Kidney tubule cell (primary cell): ENCODE results near the gene CDC42BPA.
"Not testable (repeated sequence)": the region's sequence is repeated elsewhere in the genome, so short reads cannot be mapped to it uniquely, and the experiment has no call there.

Experiments used
- DNase-seq: peaks from one replicate; pipeline ENCODE4 v3.0.0-alpha.2; 2018; ENCODE audit warnings: low spot score

Gene CDC42BPA

DNA sequence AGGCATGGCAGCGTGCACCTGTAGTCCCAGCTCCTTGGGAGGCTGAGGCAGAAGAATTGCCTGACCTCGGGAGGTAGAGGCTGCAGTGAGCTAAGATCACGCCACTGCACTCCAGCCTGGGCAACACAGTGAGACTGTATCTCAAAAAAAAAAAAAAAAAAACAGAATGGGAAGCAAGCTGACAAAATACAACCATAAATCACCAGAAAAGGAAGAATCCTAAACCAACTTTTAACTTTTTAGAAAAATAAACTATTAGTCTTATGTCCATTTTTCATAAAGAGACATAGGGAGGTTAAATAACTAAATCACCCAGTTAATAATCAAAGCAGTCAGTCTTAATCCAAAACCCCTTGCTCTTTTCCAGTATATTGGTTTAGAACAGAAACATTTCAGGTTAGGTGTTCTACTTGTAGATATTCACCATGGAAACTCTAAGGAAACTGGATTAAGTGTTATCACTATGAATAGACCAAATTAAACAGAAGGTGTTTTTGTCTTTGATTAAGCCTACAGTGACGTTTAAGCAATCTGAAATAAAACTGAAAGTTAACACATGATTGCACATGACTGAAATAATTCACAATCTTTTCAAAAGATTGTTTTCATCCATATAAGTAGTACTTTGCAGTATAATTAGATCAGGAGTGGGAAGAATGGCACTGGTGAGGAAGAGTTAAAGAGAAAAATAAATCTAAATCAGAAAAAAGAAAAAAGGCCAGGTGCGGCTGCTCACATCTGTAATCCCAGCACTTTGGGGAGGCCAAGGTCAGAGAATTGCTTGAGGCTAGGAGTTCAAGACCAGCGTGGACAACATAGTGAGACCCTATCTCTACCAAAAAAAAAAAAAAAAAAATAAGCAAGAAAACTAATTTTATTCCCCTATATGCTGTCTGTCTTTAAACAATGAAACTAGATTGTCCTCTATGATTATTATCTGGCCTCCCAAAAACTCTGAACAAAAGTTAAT, 9.6 kb downstream of the CDC42BPA start:
- DNase-seq, result no peak

DNA sequence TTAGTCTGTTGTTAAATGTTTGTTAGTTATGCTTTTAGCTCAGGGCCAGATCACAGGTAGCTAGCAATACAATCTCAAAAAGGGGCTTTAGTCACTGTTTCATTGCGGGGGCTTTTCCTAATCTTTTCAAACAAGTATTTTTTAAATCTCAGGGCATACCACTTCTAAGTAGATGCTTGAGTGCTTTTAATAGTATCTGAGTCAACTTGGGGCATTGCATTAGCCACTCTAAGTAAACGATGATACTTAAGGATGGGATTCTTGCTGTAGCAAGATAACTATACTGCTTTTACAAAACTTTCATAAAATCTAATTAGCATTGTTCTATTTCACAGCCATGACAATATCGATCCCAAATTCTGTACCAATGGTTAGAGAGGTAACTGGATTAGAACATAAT, 11.6 kb downstream of the CDC42BPA start:
- DNase-seq, result peak; percentile 34

DNA sequence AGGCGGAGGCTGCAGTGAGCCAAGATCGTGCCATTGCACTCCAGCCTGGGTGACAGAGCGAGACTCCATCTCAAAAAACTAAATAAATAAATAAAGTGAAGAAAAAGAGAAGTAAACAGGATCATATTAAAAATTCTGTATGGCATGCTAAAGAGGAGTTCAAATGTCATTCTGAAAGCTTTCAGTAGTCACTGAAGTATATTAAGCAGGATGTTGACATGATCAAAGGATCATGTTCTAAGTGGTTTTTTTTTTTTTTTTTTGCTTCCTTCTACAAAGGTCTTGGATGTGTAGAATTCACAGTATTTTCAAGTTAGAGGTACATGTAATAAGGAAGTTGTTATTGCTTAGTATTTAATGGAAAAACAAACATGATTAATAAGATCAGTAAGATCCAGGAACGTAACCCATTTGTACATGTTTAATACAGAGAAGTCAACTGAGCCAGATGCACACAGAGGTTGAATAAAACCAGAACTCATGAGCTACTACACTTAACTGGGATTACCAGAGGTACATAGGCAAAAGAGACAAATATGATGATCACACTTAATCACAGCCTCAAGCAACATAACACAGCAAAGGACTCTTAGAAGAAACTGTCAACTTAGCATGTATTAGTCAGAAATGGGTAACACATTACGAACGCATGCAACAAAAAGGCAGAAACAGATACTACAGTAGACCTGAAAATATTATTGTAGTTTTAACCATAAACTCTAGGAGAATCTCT, 12.2 kb downstream of the CDC42BPA start:
- peak; percentile 33 for DNase-seq

DNA sequence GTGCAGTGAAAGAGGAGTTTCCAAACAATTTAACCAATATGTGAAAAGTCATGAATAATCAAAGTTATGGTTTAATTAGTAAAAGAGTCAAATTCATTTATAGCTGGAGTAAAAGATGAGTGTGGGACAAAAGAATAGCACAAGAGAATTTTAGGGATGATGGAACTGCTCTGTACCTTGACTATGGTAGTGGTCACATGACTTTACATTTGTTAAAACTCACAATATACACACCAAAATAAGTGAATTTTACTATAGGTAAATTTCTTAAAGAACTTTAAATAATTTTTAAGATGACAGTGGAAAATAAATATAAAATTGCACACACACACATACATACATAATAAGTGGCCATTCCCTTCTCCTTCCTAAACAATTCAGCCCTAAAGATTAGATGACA, 13.6 kb downstream of the CDC42BPA start:
- DNase-seq, result no peak

DNA sequence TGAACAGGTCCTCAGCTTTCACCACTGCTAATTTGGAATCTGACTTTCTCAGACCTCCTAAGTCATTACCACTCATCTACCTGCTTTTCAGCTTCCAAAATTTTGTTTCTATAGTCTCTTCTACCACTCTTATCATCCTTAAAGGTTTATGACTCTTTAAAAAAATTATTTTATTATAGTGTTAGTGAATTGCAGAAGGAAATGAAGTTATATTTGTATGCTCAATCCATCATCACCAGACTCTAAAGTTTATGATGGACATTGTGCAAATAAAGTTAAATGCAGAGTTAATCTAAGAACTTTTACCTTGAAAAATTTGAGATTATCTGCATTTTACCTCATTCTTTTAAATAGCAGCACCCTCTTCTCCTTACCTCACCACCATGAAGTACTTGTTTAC, 14.6 kb downstream of the CDC42BPA start:
- DNase-seq, result no peak

DNA sequence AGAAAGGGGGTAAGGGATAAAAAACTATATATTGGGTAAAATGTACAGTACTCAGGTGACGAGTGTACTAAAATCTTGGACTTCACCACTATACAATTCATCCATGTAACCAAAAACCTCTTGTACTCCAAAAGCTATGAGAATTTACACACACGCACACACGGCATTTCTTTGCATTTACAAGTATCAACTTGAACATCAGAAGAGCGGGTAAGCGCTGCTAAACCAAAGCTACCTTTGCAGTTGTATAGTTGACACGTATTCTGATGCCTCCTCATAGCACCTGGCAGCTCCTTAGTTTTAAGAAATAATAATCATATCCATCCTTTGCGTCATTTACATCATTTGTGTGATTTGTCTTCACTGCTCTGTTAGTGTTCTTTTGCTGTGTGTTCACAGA, 17.6 kb downstream of the CDC42BPA start:
- no peak for DNase-seq

DNA sequence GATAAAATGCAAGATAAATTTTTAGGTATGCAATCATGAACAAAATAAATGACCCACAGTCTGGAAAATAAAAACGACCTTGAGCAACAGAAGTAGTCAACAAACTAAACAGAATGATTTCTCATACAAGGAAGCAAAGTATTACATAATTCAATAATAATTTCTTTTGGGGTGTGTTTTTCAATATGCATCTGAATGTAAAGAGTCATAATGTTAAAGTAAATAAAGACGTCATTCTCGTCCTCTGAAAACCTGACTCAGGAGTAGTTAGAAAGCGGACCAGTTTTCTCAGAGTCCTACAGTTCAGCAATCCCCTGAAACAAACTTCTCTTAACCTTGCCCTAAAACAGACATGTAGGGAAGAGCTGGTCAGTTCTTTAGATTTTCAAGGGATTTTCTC, 18.6 kb downstream of the CDC42BPA start:
- peak; percentile 17 for DNase-seq

DNA sequence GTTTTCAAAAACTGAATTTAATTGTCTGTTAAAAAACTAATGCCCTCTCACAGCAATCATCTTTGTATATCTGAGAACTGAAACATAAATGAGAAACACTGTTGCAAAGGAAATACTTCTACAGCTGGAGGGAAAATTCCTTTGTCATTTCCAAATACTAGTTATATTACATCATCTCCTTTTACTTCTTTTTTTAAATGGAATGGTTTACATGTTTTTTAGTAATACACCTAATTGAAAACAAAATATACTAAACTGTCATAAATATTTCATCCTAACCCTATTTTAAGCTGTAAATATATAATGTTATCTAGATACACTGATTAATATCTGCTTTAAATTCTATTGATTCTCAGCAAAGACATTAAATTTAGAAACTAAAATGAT, 19.1 kb downstream of the CDC42BPA start:
- peak; percentile 38 for DNase-seq

DNA sequence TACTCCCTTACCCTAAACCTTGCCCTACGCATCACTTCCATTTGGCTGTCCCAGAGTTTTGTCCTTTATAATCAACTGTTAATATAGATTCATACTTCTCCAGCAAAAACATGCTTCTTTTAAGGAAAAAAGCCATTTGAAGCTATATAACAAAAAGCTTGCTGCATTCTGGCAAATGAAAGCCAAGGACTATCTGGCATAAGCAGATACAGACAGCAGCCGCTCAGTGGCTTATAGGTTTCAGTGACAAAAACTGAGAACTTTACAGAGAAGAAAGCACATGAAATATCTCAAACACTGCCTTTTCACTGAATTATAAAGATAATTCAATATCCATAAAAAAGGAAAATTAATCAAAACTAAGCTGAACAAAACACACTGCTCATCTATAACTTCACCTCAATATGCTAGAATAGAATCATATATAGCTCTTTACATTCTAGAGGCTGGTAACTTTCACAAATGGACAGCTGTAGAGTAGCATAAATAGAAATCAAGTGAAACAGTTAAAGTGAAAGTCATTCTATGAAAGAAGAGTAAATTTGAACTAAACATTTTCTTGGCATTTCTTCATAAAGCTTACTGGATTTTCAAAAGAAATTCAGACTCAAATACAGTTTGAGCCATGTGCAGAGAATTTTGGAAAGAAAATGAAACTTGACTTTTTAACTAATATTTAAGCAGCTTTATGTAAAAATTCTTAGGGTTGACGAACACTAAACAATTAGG, 19.6 kb downstream of the CDC42BPA start:
- DNase-seq, result peak; percentile 3

DNA sequence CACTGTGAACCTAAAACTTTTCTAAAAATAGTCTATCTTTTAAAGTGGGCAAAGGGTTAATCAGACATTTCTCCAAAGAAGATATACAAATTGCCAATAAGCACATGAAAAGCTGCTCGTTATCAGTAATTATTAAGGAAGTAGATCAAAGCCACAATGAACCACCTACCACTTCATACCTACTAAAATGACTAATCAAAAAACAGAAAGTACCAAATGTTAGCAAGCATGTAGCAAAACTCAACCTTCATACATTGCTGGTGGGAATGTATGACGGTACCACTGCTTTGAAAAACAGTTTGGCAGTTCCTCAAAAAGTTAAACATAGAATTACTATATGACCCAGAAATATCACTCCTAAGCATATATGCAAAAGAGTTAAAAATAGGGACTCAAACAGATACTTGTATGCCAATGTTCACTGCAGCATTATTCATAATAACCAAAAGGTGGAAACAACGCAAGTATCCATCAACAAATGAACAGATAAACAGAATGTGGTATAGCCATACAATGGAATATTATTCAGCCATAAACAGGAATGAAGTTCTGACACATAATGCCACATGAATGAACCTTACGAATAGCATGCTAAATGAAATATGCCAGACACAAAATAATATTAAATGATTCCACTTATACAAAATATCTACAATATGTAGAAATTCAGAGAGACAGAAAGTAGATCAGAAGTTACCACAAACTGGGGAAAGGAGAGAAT, 21.1 kb downstream of the CDC42BPA start:
- DNase-seq, result no peak

DNA sequence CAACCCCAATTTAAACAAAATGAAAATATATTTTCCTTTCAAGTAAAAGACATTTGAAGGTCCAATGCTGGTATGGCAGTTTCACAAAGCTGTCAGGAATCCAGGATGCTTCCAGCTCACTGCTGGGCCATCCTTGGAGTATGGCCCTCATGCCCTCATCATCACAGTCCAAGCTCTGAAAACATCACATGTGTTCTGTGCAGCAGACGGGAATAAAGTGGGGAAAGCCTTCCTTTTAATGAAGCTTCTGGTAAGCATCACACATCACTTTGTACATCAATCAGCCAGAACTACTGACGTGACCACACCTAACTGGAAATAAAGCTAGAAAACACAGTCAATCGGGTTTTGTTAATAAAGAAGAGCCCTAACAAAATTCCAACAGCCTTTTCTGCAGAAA, 22.7 kb downstream of the CDC42BPA start:
- DNase-seq, result no peak

DNA sequence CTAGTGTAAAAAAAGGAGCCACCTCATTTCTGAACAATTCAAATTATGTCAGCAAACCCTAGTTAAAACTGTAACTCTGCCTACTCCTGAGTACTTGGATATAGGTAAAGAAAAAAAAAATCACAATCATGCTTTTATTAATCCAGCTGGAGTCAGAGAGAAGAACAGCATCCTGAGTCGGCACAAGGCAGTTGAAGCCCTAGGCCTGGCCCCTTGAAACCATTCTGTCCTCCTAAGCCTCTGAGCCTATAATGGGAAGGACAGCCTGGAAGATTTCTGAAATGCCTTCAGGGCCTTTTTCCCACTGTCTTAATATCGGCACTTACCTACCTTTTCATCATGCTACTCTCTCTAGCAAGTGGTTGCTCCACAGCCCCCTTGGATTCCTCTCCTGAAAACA, 32.5 kb downstream of the CDC42BPA start:
- no peak for DNase-seq

DNA sequence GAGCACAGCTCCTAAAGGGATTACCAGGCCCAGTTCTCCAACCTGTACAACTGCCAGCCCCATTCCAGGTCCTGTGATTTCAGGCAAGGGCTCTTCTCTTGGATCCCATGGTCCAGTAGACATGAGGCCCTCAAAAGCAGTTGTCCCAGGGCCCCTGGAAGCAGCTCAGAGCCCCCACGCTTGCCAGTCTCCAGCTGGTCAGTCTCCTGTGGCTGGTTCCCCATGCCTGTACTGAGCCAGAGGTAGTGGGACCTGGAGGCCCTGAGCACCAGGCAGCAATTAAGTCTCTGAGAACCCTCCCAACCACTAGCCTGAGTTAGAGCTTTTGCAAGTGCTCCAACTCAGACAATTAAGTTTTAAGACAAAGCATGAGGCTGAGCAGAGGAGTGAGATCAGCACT, 36.9 kb downstream of the CDC42BPA start:
- DNase-seq, result no peak

DNA sequence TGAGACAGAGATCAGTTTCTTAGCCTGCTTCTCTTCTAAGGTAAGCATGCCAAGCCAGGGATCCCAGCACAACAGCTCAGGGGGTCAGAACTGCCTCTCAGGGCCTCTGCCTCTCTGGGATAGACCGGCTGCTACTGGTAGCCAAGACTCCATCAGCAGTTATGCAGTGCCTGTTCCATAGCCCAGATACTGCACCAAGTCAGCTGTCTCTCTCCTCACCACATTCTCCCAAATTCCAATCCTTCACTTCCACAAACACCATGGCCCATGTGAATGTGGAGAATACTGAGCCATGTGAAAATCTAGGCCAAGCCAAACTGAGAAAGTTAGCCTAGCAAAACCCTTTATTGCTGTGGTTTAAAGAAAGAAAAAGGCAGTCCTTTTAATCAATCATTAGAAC, 37.5 kb downstream of the CDC42BPA start:
- DNase-seq, result no peak

DNA sequence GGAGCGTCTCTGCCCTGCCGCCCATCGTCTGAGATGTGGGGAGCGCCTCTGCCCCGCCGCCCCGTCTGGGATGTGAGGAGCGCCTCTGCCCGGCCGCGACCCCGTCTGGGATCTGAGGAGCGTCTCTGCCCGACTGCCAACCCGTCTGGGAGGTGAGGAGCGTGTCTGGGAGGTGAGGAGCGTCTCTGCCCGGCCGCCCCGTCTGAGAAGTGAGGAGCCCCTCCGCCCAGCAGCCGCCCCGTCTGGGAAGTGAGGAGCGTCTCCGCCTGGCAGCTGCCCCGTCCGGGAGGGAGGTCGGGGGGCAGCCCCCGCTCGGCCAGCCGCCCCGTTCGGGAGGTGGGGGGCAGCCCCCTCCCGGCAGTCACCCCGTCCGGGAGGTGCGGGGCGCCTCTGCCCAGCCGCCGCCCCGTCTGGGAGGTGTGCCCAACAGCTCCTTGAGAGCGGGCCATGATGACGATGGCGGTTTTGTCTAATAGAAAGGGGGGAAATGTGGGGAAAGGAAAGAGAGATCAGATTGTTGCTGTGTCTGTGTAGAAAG, 42.1 kb downstream of the CDC42BPA start:
- DNase-seq, result not testable (repeated sequence)

DNA sequence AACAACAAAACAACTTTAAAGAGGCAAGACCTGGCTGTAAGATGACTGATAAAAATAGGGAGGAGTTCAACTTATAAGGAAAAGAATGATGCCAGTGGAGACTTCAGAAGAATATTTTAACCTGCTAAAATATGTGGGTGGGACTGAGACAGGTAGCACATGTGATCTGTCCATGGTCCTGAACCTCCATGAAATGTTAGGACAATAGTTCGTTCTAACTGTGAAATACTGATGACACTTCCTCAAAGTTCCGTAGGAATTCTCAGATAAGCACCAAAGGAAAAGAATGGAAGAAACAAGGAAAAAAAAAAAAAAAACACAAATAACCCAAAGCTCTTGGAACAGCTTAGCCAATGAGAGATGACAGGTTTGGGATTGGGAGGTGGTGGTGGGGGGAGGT, 44.7 kb downstream of the CDC42BPA start:
- peak; percentile 34 for DNase-seq

DNA sequence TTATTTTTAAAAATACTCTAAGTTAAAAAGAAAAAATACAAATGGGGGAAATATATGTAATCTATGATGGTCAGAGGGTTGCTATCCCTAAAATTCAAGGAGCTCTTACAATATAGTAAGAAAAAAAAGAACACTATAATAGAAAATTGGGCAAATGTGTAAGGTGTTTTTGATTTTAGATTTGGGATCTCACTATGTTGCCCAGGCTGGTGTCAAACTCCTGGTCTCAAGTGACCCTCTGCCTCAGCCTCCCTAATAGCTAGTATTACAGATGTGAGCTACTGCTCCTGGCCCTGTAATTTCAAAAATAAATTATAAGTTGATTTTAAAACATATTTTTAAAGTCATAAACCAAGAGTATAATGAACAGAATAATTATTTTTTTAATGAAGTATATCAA, 45.9 kb downstream of the CDC42BPA start:
- DNase-seq, result no peak

DNA sequence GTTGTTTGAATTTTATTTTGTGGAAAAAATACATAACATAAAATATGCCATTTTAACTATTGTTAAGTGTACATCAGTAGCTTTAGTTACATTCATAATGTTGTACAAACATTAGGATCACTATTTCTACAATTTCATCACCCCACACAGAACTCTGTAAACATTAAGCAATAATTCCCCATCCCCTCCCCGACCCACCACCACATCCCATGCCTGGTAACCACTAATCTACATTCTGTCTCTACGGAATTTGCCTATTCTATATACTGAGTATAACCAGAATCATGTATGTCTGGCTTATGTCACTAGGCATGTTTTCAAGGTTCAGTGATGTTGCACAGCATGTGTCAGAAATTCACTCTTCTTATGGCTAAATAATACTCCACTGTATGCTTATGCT, 47.7 kb downstream of the CDC42BPA start:
- no peak for DNase-seq

DNA sequence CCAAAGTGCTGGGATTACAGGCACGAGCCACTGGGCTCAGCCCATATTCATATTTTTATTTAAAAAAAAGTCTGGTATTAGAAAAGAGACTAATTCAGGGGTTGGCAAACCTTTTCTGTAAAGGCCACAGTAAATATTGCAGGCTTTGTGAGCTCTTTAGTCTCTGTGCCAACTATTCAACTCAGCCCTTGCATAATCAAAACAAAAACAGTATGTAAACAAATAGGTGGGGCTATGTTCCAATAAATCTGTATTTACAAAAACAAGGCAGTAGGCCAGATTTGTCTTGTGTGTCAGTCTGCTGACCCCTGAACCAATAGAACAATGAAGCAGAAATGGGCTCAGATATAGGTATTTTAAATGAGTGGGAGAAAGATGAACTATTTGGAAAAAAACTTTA, 49.3 kb downstream of the CDC42BPA start:
- no peak for DNase-seq

DNA sequence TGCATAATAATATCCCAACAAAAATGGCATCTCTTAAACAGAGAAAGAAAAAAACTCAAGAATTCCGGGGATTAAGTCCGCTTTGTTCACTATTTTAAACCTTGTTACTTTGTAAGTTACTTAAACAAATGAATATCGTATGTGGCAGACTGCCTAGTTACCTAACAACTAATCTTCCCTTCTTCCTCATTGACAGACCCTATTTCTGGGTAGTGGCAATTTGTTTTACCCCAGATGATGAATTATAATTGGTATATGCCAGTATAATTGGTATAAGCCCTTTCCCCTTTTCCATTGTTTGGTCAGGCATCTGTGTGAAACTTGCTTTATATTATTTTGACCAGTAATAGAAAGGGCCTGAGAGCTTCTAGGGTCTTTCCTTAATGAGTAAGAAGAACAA, 52.4 kb downstream of the CDC42BPA start:
- no peak for DNase-seq

DNA sequence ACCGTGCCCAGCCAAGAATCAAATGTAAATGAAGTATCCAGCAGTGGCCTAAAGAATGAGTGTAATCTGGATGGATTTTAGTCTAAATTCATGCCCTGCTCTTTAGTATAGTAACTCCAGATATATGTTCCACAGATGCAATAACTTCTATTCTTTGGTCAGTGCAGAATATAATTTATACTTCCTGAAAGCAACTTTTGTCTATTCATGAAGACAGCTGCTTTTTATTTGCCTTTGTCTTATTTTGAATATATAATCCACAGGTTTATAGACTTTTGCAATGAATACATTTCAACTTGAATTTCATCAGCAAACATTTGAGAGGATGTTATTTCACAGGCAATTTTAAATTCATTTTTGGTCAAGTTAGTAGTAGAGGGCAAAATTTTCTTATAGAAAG, 54.4 kb downstream of the CDC42BPA start:
- no peak for DNase-seq

DNA sequence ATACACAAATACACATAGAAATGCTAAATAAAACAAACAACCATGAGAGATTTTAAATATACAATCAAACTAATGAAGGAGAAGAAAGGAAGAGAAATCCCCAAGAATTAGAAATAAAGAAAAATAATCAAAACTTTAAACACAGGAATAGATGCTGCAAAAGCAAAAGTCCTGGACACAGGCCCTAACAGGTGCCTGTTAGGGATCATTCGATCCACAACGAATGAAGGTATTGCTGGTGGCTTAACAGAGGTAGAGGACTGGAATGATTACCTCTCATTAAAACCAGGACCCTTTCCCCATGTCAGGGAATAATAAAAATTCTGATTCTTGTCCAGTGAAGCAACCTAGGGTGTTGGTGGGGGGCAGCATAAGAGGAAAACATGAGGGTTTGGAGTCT, 56.8 kb downstream of the CDC42BPA start:
- no peak for DNase-seq
